GM18511 (cell line): ENCODE results near the gene HLA-G.

Source experiments
- ATAC-seq: cut with Tn5 transposase; IDR thresholded peaks from one replicate; pipeline ENCODE4 v1.9.1; 2021; ENCODE audit warnings: mild to moderate bottlenecking, moderate library complexity; ENCODE audit not compliant: unreplicated experiment

HLA-G gene

DNA sequence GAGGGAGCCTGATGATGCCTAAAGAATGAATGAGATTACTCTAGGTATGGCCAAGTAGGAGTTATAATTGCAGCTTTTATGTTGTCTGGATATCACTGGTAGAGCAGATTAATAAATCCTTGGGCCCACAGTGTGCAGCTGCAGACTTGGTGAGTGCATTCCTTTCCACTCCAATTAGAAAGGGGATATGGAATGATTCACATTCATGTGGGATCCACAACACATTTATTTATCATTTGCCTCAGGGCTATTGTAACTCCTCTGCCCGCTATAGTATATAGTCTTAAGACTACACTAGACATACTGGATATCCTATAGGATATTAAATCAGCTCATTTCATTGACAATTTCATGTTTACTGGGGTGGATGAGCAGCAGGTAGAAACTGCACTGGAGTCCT is 11.6 kb upstream of the HLA-G start:
- no peak for ATAC-seq

DNA sequence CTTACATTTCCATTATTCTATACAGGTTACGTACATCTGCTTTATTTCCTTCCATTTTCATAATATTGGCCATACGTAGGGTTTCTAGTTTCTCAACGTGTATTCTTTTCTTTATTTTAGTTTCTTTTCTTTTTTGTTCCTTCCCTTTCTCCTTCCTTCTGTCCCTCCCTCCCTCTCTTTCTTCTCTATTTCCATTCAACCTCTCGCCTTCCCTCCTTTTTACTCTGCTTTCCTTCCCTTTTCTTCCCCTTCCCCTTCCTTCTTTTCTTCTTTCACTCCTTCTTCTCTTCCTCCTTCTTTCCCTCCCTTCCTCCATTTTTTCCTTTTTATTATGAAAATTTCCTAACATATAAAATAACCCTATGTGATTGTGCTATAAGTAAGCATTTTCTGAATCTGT is 8.7 kb upstream of the HLA-G start:
- no peak for ATAC-seq

DNA sequence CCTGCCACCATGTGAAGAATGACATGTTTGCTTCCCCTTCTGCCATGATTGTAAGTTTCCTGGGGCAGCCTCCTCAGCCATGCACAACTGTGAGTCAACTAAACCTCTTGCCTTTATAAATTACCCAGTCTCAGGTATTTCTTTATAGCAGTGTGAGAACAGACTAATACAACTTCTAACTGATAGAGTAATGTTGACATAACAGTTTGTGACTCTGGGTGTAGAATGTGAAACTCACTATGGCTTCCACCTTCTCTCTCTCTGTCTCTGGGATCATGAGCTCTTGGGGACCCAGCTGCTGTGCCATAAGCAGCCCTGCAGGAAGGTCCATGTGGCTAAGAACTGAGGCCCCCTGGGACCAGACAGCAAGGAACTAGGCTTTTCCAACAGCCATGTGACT is 3.5 kb upstream of the HLA-G start:
- ATAC-seq: no peak

DNA sequence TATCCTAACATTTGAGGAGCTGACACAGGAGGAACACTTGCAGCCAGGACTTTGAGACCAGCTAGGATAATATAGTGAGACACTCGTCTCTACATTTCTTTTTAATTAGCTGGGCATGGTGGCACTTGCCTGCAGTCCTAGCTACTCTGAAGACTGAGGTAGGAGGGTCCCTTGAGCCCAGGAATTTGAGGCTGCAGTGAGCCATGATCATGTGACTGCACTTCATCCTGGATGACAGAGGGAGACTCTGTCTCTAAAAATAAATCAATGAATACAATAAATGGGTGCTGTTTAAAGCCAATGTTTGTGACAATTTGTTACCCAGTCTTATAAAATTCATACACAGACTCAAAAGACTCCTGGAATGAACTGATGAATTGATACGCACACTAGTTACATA is 1.8 kb upstream of the HLA-G start:
- no peak for ATAC-seq

DNA sequence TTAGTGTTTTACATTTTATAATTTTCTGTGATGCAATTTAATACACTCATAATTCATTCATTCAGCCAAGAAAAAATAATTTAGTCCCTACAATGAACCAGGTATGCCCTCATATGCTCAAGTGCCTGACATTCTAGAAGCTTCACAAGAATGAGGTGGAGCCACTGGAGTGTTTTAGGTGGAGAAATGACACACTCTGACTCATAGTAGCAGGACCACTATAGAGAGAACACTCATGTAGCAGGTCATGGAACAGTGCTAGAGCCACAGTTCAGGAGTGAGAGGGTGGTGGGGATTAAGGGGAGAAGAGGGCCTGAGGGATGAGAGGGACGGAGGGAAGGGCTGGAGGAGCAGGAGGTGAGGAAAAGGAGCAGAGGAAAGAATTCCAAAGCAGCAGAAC is 1.4 kb upstream of the HLA-G start:
- no peak for ATAC-seq

DNA sequence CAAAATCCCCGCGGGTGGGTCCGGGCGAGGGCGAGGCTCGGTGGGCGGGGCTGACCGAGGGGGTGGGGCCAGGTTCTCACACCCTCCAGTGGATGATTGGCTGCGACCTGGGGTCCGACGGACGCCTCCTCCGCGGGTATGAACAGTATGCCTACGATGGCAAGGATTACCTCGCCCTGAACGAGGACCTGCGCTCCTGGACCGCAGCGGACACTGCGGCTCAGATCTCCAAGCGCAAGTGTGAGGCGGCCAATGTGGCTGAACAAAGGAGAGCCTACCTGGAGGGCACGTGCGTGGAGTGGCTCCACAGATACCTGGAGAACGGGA is 809 bp downstream of the HLA-G start:
- no peak for ATAC-seq

DNA sequence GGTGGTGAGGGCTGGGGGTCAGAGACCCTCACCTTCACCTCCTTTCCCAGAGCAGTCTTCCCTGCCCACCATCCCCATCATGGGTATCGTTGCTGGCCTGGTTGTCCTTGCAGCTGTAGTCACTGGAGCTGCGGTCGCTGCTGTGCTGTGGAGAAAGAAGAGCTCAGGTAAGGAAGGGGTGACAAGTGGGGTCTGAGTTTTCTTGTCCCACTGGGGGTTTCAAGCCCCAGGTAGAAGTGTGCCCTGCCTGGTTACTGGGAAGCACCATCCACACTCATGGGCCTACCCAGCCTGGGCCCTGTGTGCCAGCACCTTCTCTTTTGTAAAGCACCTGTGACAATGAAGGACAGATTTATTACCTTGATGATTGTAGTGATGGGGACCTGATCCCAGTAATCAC is 2.1 kb downstream of the HLA-G start:
- no peak for ATAC-seq

DNA sequence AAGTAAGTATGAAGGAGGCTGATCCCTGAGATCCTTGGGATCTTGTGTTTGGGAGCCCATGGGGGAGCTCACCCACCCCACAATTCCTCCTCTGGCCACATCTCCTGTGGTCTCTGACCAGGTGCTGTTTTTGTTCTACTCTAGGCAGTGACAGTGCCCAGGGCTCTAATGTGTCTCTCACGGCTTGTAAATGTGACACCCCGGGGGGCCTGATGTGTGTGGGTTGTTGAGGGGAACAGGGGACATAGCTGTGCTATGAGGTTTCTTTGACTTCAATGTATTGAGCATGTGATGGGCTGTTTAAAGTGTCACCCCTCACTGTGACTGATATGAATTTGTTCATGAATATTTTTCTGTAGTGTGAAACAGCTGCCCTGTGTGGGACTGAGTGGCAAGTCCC is 2.8 kb downstream of the HLA-G start:
- ATAC-seq: no peak

DNA sequence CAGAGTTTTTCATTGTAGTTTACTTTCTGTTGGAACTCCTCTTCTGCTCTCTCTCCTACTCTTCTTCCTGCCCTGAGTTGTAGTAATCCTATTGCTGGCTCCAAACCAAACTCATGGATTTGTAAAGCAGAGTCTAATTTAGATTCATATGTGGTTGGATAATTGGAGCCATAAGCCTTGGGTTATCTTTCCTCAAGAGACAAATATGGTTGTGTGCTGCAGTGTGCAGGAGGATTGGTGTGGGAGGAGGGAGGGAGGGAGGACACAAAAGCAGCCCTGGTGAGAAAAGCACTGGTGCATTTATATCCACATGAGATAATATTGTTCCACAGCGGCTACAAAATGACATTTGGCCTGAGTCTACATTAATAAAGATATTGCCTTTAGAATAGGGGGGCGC is 4.2 kb downstream of the HLA-G start:
- no peak for ATAC-seq

DNA sequence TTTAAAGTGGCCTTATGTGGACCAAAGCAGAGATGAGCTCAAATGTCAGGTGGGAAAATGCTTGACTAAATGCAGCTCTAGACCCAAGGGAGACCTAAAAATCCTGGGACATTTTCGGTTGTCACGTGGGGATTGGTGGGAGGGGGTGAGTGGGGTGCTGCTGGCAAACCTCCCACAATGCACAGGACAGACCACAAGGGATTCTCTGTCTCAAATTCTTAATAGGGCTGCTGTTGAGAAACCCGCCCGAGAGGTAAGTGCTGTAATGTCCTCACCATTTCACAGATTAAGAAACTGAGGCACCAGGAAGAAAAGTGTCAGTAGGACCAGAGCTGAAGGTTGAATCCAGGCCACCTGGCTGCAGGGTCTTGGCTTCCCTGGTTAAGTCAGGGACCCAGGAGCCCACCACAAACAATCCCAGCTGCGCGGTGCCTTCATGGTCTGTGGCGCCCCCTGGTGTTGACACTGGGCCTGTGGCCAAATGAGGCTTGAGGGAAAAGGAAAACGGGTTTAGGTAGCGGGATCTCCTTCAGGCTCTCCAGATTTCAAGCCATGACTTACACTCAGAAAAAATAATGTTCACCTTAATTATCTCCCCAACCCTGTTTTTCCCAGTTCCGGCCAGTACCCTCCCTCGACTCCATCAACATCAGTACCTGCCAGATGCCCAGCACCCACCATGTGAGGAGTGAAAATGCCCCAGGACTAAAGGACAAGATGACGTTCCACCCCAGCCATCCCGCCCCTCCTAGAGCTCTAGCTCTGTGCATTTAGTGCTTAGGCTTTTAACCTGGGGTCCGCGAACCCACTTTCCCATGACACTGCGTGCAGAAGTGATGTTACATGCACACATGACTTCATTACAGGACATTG is 7.2 kb downstream of the HLA-G start:
- ATAC-seq: no peak

DNA sequence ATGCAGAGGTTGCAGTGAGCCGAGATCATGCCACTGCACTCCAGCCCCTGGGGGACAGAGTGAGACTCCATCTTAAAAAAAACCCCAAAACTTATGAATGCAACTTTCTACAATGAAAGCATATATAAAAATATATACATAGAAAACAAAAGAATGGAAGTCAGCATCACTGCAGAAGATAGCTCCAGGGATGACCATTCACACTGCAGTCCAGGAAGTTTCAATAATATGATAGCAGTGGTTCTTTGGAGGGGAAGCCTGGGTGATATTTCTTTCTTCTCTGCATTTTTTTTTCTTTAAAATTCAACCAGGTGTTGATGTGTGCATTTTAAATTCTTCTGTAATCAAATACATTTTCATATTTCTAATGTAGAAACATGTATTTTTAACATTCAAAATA is 12.3 kb downstream of the HLA-G start:
- ATAC-seq: no peak

DNA sequence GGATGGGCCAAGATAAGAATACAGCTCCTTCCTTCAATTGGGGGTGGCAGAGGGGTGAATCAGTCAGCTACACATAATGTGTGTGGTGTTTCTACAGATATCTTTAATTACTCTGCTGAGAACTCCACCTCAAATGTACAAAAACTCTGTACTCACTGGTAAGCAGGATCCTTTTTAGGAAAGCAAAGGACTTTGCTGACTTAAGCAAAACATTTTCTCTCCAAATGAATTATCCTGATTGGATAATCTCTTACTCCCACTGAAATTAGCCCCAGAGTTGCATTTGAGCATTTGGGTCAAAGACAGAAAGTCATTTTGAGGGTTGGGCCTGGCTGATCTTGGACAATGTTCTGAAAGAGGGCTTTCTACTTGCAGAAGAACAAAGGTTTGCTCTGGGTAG is 13.4 kb downstream of the HLA-G start:
- no peak for ATAC-seq

DNA sequence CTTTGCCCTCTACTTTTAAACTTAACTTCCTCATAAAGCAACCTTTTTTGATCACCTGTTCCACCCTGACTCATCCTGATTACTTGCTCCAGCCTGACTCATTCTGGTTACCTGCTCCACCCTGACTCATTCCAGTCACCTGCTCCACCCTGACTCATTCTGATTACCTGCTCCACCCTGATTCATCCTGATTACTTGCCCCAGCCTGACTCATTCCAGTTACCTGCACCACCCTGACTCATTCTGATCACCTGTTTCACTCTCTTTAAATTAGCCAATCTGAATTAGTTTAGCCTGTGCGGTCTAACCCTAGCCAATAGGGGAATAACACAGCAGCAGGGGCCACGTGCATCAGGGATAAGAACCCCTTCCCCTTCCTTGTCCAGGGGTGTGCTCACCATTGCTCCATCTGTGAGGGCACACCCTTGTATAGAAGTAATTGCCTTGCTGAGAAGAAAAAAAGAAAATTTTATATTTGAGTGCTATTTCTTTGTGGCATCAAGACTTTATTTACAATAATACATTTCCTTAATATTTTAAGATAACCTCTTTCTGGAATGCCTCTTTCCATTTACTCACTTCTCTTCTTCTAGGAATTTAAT is 17.9 kb downstream of the HLA-G start:
- ATAC-seq: no peak

DNA sequence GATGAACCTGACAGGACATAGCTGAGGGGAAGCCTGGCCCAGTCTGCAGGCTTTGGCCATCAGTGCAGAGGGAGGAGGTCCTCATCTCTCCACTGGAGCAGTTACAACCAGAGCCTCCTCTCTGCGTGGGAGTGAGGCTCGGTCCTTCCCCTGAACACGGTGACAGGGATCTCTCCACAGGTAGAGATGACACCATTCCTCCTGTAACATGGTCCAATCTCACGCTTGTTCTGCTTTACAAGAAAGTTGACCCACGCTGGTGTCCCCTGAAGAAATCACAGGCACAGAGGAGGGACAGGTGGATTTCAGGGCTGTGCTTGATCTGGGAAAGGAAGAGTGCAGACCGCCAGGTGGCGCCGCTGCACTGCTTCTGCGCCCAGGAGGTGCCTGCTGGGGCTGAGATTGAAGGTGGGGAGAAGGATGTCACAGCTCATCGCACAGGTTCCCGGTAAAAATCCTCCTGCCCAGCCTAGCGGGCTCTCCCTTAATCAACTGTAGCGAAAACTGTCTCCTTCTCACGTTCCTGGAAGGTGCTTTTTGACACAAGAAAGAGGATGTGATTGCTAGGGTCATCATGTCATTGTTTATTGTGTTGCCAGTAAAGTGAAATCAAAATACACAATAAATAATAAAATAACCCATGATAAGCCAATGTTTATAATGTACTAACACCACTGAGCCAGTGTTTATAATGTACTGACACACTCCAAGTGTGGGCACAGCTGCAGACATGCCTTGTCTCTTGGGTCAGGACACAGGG is 20.4 kb downstream of the HLA-G start:
- no peak for ATAC-seq

DNA sequence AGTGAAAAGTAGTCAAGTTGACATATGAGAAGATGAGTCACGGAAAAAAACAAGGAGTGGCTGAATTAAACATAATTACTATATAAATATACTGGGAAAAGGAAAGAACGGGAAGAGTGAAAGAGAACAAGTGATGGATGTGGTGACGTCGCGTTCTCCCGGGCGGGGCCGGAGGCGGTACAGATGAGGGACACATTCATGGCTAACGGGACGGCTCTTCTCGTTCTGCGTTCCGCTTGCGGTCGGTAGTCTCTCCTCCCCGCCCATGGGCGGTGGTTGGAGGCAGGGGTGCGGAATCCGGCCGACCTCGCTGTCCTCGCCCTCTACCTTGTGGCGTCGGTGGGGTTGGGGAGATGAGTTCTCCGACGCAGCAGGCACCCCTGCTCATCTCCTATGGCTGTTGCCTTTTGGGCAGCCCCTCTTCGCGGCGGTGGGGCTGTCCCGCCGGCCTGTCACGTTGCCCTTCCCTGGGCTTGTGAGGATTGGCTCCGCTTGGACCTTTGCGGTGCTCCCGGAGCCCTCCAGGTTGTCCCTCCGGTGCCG is 22.5 kb downstream of the HLA-G start:
- ATAC-seq: no peak

DNA sequence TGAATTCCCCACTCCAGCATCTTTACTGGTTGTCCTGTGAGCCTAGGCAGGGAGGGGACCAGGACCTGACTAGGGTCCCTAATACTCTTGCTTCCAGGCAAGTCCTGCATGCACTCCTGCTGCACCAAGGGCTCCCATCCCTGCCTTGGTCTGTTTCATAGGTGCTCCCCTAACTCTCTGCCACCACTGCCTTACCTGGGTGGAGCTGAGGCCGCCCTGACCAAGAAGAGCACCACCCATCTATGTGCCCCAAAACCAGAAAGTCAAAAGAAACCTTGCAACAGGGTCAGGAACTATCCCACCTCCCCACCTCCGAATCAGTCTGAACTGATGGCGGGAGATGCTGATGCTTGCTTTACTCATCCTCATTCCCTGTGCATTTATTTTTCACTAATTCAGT is 23.6 kb downstream of the HLA-G start:
- no peak for ATAC-seq

DNA sequence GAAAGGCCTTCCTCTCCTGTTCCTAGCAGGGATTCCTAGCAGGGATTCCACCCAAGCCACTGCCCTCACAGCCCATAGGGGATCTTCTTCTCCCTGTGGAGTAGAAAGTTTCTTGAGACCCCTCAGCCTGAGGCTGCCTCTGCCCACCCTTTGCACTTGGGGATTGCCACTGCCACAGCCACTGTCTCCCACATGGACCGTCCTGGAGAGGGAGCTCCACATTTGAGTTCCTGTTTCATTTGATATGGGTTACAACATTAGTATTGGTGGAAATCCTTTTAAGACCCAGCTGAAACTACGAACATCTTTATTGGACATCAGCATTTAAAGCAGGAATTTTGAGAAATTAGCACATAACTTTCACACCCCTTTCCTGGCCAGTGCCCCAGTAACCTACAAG is 25.6 kb downstream of the HLA-G start:
- no peak for ATAC-seq

DNA sequence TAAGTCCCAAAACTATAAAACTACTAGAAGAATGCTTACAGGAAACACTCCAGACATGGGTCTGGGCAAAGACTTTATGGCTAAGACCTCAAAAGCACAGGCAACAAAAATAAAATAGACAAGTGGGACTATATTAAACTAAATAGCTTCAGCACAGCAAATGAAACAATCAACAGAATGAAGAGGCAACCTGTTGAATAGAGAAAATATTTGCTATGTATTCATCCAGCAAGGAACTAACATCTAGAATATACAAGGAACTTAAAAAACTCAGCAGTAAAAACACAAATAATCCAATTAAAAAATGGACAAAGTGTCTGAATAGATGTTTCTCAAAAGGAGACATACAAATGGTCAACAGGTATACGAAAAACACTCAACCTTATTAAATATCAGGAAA is 30.4 kb downstream of the HLA-G start:
- no peak for ATAC-seq

DNA sequence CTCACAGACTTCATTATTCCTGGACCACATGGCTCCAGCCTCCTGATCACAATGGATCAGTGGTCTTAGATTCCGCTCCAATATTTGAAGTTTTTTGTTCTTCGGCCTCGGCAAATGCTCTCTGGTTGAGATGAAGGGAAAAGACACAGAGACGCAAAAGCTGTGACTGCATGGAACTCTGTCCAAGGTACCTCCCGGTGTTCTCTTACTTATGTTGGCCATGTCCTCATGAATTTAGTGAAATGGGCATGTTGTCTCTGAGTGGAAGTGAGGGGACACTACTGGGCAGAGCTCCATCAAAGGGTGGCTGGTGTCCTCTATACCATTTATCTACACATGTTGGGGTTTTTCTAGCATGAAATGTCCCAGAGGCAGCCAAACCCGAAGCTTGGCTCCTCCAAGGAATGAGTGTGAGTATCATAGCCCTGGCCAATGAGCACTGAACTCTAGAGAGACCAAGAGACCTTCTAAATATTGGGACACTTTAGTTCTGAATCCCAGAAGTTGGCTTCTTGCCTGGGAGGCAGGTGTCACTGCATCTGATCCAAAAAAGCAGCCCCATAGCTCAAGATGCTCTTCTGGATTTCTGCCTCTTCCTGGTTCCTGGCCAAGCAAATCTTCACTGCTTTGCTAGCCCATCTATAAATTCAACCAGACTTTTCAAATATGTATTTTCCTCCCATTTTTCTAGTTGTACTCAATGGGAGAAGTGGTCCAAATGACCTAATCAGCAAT is 34.1 kb downstream of the HLA-G start:
- no peak for ATAC-seq

DNA sequence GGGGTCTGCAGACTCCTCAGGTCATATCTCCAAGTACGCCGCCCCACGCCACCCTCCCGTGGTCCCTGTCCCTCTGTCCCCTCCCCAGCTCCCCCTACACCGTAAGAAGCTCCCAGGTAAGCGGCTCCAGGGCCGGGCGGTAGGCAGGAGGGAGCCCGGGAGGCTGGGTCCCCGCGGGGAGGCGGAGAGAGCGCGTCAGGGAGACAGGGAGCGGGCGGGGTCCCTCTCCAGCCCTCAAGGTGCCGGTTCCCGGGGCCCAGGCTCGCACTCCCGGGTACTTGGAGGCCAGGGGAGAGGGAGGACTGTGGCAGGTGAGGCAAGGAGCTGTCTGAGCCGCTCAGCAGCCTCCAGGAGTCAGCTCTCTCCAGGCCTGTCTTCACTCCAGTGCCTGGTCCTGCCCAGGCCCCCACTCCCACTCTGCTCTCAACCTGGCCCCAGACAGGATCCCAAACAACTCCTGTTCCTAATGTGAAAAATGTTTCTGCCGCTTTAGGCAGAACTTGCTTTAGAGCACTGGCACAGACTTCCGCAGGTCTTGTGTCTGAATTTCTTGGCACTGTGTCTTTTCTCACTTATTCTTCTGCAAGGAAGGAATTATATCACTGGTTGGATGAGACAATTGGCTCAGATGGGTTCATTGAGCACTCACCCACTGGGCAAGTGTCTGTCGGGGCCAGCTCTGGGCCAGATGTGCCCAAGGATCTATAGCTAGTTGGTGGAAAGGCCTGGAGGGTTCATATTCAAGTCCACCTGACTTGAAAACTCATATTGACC is 36.6 kb downstream of the HLA-G start:
- no peak for ATAC-seq
